Neural crest cell (in vitro differentiated cells): ENCODE results near the gene FKBP1B. TPM values are rescaled to one million over a fixed set of nuclear protein-coding genes. Genes with fewer than 3 reads are reported as not detected.
A peak's percentile ranks its signal among the peaks of the same experiment; 100 is the strongest.
"Not testable (repeated sequence)": the region's sequence is repeated elsewhere in the genome, so short reads cannot be mapped to it uniquely, and the experiment has no call there.

ENCODE experiments used
- DNase-seq: peaks from one replicate; pipeline ENCODE4 v3.0.0; 2021; ENCODE audit warnings: low read depth, mixed read lengths, low spot score
- H3K27ac Mint-ChIP-seq: one replicate; pipeline ENCODE4 v1.8.0; 2021; ENCODE audit warnings: mild to moderate bottlenecking, mixed read lengths; ENCODE audit not compliant: unreplicated experiment
- H3K27me3 Mint-ChIP-seq: 2 replicates; pipeline ENCODE4 v1.8.0; 2021; ENCODE audit warnings: low read depth, mild to moderate bottlenecking, mixed read lengths
- H3K36me3 Mint-ChIP-seq: 2 replicates; pipeline ENCODE4 v1.8.0; 2021; ENCODE audit warnings: low read depth, mild to moderate bottlenecking, mixed read lengths
- H3K4me1 Mint-ChIP-seq: 2 replicates; pipeline ENCODE4 v1.8.0; 2021; ENCODE audit warnings: mixed read lengths
- H3K4me3 Mint-ChIP-seq: one replicate; pipeline ENCODE4 v1.8.0; 2021; ENCODE audit warnings: mild to moderate bottlenecking, mixed read lengths
- H3K9me3 Mint-ChIP-seq: 2 replicates; pipeline ENCODE4 v1.8.0; 2021; ENCODE audit warnings: mixed read lengths
- total RNA-seq: library from RNA; stranded (reverse); gene quantifications from 2 replicates; pipeline ENCODE4 v1.2.1, GENCODE V29; 2021
- TF ChIP-seq, protein P1 (sequence below): fragments of 200-600 bp; sonication (generic); conservative IDR thresholded peaks from 2 replicates; pipeline ENCODE4 v1.5.0; 2021; ENCODE audit warnings: antibody characterized with exemption, mild to moderate bottlenecking

FKBP1B gene
- total RNA-seq, 1 donor from 2014 or later: 22.1 TPM

DNA sequence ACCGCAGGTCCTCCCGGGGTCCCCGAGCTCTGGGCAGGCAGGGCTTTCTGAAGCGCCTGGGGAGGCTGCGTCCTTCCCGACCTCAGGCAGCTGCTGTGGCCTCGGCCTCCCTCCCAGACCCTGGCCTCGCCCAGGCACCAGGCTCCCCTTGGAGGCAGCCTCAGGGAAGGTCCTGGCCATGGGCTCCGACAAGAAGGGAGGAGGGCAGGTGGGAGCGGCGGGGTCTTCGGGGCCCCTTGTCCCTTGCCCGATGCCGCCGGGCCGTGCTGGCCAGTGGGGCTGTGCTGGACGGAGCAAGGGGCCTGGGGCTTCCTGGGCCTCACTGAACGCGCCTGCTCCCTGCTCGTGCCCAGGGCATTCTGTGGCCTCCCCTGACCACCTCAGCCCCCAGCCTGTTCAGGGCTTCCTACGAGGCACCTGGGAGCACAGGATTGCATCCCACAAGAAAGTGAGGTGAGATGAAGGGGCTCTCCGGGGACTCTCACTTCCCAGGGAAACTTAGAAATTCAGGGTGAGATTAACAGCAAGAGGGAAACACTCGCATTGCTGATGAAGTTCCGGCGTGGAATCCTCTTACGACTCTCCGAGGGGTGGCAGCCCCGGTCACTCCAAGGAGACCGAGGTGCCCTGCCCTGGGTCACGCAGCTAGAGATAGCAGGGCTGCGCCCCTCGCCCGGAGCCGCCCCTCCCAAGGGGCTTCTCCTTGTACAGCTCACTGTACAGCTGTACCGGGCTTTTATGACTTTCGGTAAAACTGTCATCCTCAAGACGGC lies 38.9 kb upstream of the FKBP1B start:
- Mint-ChIP-seq H3K4me3 (peak overlapping the region; percentile 44), H3K9me3 (no peaks in the 10 kb centered on the region), H3K27ac (no peak overlapping the region), H3K36me3 (no peaks in the 10 kb centered on the region), H3K4me1 (peaks cover 7% of the 10 kb centered on the region), H3K27me3 (peaks cover 25% of the 10 kb centered on the region)
- TF ChIP-seq, protein P1, sequence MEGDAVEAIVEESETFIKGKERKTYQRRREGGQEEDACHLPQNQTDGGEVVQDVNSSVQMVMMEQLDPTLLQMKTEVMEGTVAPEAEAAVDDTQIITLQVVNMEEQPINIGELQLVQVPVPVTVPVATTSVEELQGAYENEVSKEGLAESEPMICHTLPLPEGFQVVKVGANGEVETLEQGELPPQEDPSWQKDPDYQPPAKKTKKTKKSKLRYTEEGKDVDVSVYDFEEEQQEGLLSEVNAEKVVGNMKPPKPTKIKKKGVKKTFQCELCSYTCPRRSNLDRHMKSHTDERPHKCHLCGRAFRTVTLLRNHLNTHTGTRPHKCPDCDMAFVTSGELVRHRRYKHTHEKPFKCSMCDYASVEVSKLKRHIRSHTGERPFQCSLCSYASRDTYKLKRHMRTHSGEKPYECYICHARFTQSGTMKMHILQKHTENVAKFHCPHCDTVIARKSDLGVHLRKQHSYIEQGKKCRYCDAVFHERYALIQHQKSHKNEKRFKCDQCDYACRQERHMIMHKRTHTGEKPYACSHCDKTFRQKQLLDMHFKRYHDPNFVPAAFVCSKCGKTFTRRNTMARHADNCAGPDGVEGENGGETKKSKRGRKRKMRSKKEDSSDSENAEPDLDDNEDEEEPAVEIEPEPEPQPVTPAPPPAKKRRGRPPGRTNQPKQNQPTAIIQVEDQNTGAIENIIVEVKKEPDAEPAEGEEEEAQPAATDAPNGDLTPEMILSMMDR: no peak
- DNase-seq: no peak

DNA sequence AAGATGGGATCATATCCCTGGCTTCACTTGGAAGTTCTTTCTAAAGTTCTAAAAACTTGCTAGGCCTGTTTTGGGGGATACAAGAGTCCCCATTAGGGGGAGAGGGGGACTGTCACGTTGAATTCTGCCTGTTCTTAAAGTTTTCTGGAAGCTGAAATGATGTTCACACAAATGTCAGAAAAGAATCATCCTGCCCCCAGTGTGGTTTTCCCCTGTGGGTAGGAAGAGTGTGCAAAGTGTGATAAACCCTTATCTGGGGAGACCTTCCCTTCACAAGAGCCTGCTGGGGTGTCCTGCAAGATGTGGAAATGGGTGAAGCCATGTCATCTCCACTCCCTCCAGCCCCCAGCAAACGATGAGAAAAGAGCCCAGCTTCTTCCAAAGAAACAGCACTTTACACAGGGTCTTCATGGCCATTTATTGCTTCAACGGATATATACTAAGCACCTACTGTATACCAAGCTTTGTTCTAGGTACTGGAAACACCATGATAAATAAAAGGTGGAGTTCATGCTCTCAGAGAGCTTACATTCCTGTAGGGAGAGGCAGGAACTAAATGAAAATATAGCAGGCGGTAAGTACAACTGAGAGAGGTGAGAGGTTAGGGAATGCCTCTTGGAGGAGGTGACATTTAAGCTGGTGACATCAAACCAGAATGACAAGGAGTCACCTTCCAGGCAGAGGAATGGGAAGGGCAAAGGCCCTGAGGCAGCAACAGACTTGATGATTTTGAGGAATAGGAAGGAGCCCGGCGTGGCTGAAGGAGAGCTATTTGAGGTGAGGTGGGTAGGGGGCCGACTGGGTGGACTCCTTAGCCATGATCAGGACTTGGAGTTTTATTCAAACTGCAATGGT lies 38.1 kb upstream of the FKBP1B start:
- Mint-ChIP-seq H3K36me3 (no peaks in the 10 kb centered on the region), H3K27me3 (peaks cover 25% of the 10 kb centered on the region), H3K4me3 (peak overlapping the region; percentile 6), H3K4me1 (peaks cover 7% of the 10 kb centered on the region), H3K9me3 (no peaks in the 10 kb centered on the region), H3K27ac (no peak overlapping the region)
- no peak for DNase-seq
- TF ChIP-seq, protein P1: no peak

DNA sequence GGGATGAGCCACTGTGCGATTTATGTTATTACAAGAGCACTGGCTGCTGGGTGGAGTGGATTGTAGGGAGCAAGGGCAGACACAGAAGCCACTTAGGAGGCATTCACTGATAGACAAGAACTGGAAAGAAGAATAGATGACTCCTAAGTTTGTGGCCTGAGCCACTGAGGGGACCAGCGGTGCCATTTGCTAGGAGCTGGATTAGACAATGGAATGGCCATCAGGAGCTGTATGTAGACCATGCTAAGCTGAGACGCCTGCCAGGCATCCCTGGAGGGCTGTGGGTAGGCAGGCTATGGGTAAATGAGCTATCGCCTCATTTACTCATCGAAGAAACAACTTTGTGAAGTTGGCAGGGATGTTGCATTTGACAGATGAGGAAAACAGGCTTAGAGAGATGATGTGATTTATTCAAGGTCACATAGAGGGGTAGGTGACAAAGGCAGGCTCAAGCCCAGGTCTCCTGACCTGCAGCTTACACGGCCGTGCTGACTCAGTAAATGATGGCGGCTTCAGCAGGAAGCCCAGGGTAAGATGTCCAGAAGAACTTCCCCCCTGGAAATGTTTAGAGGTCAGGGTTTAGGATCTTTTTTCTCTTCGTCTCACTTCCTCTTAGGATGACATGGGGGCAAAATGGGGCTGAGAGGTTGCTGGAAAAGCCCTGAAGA lies 36.9 kb upstream of the FKBP1B start:
- no peaks in the 10 kb centered on the region for H3K36me3 Mint-ChIP-seq
- peaks cover 25% of the 10 kb centered on the region for H3K27me3 Mint-ChIP-seq
- no peak for DNase-seq

DNA sequence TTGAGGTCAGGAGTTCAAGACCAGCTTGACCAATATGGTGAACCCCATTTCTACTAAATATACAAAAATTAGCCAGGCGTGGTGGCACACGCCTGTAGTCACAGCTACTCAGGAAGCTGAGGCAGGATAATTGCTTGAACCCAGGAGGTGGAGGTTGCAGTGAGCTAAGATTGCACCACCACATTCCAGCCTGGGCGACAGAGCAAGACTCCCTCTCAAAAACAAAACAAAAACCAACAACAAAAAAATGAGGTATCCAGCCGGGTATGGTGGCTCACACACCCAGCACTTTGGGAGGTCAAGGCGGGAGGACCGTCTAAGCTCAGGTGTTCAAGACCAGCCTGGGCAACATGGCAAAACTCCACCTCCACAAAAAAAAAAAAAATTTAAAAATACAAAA lies 34.6 kb upstream of the FKBP1B start:
- DNase-seq, H3K27ac Mint-ChIP-seq, H3K36me3 Mint-ChIP-seq, H3K27me3 Mint-ChIP-seq, H3K4me1 Mint-ChIP-seq, H3K4me3 Mint-ChIP-seq, H3K9me3 Mint-ChIP-seq: not testable (repeated sequence)

More for the DNA sequence above, 36.9 kb upstream of the FKBP1B start:
- H3K4me1 Mint-ChIP-seq: peaks cover 7% of the 10 kb centered on the region
- no peaks in the 10 kb centered on the region for H3K9me3 Mint-ChIP-seq
- TF ChIP-seq, protein P1: no peak
- H3K27ac Mint-ChIP-seq: no peak overlapping the region
- peak overlapping the region; percentile 24 for H3K4me3 Mint-ChIP-seq

DNA sequence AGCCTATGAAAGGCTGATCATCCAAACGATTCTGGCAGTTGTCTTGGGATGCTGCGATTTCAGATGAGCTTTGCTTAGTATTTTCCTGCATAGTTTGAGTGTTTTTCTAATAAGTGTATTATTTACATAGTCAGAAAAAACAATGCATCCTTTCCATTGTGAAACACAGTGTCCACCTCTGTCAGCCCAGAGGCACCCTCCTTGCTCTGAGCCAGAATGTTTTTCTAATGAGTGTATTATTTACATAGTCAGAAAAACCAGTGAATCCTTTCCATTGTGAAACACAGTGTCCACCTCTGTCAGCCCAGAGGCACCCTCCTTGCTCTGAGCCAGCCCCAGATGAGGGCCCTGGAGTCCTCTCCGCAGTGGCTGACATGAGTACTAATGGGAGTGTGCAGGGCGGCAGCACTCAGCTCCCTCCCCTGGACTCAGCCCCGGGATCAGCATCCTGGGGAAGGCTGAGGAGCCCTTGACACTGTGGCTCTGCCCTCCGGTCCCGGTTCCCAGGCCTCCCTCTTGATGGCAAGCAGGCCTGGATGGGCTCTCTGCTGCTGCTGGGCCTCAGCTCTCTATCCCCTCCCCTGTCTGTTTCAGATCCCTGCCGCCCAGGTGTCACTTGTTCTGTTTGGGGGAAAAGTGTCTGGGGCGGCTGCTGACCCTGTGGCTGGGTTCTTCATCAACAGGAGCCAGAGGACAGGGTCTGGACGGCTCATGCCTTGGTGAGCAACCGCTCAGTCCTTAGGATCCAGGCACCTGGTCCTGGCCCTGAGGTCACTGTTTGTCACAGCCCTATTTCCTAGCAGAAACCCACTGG lies 33.8 kb upstream of the FKBP1B start:
- H3K4me3 Mint-ChIP-seq: no peak overlapping the region

More for the DNA sequence above, 33.8 kb upstream of the FKBP1B start:
- Mint-ChIP-seq H3K27me3 (peaks cover 8% of the 10 kb centered on the region), H3K9me3 (no peaks in the 10 kb centered on the region), H3K4me1 (no peaks in the 10 kb centered on the region), H3K27ac (no peak overlapping the region), H3K36me3 (no peaks in the 10 kb centered on the region)
- TF ChIP-seq, protein P1: no peak
- DNase-seq: no peak
